ENCODE measurements around the gene ZDHHC24.

DNA sequence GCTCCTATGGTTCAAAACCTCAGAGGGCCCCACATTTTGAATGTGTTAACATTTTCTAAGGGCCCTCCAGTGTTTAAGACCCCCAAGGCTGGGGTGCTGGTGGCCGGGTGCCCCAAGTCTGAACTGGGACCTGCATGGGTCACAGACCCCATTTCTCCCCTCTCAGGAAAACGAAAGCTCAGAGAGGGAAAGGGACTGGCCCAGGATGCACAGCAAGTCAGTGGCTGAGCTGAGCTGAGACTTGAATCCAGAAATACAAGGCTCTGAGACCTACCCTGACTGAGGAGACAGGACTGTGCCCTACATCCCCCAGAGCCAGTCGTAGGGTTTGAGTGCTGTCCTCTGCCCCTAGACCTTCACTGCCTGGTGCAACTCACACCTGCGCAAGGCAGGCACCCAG, 5.0 kb upstream of the ZDHHC24 start:
- TF ChIP-seq, protein P1, sequence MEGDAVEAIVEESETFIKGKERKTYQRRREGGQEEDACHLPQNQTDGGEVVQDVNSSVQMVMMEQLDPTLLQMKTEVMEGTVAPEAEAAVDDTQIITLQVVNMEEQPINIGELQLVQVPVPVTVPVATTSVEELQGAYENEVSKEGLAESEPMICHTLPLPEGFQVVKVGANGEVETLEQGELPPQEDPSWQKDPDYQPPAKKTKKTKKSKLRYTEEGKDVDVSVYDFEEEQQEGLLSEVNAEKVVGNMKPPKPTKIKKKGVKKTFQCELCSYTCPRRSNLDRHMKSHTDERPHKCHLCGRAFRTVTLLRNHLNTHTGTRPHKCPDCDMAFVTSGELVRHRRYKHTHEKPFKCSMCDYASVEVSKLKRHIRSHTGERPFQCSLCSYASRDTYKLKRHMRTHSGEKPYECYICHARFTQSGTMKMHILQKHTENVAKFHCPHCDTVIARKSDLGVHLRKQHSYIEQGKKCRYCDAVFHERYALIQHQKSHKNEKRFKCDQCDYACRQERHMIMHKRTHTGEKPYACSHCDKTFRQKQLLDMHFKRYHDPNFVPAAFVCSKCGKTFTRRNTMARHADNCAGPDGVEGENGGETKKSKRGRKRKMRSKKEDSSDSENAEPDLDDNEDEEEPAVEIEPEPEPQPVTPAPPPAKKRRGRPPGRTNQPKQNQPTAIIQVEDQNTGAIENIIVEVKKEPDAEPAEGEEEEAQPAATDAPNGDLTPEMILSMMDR (conservative IDR thresholded peaks at IDR 0.05; ENCODE audit: low read depth, low read length) = no peak
- no peak for TF ChIP-seq EZH2 (IDR thresholded peaks at IDR 0.05; ENCODE audit: borderline replicate concordance, low read depth, low read length, poor library complexity, severe bottlenecking)
